HG02943 (cell line): ENCODE results near the gene EFNA5.

Experiments used
- ATAC-seq: cut with Tn5 transposase; IDR thresholded peaks from one replicate; pipeline ENCODE4 v1.9.1; 2021; ENCODE audit warnings: mild to moderate bottlenecking, low read depth, moderate library complexity; ENCODE audit not compliant: unreplicated experiment

EFNA5 gene

GRCh38 chr5:107607196-107607595 lies 63.5 kb downstream of the EFNA5 start:
- ATAC-seq = no peak

DNA sequence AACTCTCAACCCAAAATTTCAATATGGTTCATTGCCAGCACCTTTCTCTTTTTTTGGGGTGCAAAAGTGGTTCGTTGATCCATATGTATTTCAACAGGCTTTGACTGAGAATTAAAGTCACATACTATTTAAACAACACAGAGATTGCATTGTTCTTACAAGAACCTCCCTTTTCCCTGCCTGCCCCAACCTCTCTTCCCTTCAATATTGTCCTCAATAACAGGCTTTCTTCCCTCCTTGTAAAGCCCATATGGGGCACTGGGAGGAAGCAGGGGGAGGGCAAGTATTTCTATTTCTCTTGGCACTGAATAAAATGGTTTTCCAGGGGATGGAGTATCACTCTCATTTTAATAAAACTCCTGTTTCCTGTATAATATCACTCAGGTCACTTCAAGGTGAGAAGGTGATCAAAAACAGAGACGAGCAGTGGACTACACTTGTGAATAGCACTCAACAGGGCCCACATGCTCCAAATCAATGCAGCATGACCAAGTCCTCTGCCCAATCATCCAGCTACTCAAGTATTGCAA lies 65.1 kb downstream of the EFNA5 start:
- ATAC-seq = no peak

DNA sequence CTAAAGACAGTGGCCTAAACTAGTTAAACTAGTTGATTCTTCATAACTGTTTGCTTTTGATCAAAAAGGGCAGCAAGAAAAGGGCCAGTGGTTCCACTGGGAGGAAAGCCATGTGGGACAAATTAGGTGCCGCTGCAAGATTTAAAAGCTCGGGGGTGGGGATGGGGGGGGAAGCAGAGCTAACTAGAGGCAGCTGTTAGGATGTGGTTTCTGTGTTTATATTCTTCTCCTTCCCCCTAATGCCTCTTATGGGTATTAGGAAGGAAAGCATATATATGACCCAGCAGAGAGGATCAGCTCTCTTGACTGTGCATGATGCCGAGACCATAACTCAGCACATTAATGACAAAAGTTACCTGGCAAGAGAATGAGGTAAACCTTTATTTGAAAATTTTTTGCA lies 65.7 kb downstream of the EFNA5 start:
- ATAC-seq = no peak

- no peak for ATAC-seq
Measured at GRCh38 chr5:107604146-107604910, 66.4 kb downstream of the EFNA5 start.

DNA sequence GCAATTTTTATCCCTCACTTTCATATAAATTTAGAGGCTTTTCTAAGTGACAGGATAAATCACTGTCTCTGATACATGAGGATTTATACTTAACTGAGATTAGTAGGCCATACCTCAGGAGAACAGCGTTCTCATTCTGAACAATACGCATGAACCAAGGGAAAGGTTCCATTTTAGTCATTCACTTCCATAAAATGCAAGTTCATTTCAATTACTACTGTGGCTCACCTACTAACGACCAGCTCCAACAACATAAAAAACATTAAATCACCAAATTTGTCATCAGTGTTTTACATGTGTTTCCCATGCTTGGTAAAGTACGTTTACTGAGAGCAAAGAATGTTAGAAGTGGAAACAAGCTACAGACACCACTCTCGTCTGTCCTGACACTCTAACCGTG lies 67.4 kb downstream of the EFNA5 start:
- ATAC-seq = no peak

DNA sequence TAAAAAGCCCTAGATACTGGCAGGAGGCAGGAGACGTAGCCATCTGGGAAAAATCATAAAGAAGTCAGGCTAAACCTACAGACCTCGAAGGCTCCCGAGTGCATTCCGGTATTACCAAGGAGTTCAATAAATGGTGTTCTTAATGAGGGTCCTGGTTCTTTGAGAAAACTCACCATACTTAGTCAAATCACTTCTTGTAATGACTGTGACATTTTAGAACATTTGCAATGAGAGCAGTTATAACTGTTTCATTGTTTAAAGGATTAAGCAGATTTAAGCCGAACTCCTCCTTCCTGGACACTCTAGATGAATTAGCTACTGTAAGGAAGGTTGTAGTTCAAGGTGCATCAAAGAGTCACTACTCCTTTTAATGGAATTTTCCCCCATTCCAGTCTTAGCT lies 67.8 kb downstream of the EFNA5 start:
- ATAC-seq = no peak

GRCh38 chr5:107601076-107601475 lies 69.7 kb downstream of the EFNA5 start:
- no peak for ATAC-seq

- no peak for ATAC-seq
Measured at GRCh38 chr5:107598958-107599357, 71.8 kb downstream of the EFNA5 start.

DNA sequence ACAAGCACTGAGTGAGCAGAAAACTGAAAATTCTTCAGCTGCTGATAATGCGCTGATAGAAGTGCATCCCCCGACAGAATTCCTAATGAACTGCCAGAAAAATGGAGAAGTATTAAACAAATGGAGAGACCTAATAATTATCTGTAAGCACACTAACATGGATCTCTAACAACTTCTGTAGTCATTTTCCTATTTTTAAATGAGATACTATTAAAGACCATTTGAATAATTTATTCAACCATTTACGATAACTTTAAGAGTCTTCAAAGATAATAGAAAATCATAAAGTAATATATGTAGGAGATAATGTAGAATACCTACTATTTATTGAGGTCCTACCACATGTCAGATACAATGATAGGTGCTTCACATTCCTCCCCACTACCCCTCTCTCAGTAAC lies 72.9 kb downstream of the EFNA5 start:
- no peak for ATAC-seq

DNA sequence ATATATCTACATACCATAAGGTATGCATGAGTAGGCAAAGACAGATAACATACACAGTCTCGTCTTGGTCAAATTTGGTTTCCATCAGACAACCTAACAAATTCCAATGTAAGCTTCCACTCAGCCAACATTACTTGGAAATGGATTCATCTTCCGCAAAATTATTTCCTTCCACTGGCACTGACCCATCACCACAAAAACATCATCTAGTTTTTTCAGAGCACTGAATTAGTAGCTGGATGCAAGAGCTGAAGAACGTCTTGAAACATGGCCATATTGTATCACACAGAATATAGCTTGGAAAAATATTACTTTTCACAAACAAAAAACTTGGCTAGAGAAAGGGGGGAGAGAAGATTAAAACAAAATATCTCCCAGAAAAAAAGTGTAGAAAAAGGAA lies 73.5 kb downstream of the EFNA5 start:
- no peak for ATAC-seq

DNA sequence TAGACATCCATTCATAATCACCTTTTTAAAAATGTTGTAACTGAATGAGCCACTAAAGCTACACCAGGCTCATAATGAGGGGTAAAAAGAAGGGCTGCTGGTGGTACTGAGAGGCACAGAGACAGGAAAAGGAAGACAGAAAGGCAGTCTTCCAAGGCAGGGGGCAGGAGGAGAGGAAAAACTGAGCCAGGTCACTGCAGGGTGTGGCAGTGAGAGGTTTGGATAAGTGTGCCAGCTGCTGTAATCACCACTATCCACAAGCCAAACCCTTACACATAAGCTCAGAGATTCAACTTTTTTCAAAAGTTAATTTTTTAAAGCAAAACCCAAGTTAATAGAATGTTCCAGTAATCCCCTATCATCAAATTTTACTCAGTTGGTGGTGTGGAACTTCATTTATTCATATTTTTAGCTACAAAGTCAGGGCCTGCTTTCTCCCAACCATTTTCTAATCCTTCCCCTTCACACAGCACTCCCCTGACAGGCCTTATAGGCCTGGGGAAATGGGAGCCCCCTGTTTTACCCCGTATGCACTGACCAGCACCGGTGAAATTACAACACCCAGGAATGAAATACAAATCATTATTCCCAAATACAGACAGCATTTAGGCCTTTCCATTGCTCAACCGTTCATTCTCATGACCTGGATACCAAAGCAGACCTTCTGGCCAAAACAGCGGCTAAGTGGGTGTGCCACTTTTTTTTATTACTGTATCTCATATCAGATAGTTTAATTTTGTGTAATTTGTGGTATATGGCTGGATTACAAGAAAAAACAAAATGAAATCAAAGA lies 76.3 kb downstream of the EFNA5 start:
- ATAC-seq = no peak

DNA sequence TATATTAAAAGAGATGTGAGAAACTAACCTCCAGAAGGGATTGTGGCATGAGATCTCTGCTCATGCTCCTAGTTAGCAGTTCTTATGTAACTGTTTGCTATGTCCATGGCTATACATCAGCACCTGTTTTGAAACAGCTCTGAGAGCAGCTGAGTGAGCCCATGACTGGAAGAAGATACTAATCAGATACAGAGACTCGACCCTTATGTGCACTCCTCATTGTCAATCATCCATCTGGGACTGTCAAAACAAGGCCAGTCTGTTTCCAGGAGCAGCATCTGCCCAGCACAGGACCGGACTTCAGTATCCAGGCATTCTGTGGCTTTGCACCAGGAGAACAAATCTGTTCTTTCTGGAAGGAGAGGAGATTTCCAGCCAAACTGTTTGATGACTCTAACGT lies 77.7 kb downstream of the EFNA5 start:
- ATAC-seq = no peak

DNA sequence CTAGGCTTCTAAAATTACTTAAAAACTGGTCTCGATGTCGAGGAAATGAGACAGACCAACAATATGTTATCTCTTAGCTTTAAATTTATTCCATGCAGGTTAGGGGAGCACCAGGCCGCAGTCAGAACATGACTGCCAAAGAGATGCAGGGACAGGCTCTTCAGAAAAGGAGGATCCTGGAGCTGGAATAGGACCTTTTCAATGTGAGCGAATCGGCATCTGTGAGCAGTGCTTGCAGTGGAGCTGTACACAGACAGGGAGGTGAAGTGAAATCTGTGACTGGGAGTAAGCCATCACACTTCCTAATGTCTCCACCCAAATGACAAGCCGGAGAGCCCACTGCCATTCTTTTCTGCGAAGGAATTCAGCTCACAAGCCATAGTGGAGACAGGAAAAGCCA lies 78.2 kb downstream of the EFNA5 start:
- ATAC-seq = no peak

DNA sequence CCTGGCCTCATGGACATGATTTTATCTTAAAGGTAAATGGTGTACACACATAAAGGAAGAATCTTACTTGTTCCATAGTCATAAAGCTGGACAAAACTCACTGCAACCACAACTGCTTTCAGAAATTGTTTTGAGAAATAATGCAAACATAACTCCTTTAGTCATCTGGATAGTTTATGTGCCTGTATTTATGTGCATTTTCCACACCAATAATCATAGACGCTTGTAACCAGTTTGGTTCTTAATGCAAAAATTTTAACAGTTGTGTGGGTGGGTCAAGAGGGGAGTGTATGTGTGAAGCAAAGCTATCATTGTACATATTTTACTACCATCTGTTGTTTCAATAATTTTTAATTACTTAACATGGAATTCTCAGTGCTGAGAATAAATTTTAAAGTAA lies 80.1 kb downstream of the EFNA5 start:
- no peak for ATAC-seq

DNA sequence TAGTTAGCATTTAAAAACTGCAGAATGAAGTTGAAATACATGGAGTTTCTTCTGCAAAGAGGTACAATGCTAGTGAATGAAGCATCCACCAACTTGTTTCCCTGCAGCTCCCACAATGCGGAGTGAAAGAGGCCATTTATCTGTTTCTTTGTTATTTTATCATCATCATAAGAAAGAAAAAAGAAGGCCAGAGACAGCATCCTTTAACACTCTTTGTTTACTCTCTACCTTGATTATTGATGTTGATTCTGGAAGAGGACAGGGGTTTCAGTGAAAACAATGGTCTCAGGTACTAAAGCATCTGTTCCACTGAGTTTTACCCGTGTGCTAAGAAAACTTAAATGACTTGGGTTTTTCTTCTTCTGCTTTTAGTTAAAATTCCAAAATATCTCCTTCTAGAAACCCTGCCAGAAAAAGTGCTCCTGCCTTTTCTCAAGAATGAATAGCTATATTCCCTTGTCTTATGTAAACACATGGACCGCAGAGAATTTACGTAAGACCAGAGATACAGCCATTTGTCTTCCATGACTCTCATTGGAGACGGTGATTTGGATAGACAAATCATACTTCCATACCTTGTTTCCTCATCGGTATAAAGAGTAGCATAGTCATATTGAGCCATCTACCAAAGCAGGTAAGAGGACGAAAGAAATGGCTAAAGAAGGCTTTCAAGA lies 81.1 kb downstream of the EFNA5 start:
- ATAC-seq = no peak

DNA sequence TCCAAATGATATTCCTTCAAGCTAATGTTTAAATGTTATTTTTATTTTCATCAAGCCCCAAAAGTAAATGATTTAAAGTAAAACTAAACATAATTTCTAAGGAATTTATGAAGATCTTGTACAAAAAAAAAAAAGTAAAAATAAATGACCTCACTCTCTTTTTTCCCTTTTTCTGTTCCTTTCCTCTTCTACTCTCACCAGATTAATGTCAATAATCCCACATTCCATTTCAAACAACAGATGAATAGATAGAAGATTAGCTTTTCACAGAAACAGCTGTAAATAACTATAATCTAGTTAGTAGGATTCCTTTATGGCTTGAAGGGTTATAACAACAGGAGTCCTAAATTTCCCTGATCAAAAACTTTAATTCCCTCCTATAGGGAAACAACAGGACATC lies 88.1 kb downstream of the EFNA5 start:
- no peak for ATAC-seq

- no peak for ATAC-seq
Measured at GRCh38 chr5:107580889-107581820, 89.6 kb downstream of the EFNA5 start.

GRCh38 chr5:107578051-107578635 lies 92.6 kb downstream of the EFNA5 start:
- ATAC-seq = no peak

DNA sequence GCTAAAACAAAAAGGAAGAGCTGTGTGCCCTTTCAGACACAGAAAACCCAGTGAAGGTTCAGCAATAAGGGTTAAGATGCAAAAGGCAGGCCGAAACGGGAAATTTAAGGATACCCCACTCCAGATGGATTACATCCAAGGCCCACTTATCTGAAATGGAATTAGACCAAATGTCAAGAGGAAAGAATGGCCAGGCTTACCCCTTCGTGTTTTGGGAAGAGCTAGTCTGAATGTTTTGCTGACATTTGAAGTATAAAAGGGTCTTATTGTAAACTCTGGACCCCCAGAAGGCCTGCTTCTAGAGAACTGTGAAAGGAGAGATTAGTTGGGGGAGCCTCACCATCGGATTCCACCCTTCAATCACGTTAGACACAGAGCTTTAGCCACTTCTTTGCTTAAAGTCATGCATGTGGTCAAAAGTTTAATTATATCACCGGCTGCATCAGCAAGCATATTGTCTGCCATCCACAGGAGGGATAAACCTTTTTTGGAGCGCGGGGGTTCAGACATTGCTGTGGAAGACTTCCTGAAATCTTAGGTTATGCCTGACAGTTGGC lies 93.3 kb downstream of the EFNA5 start:
- ATAC-seq = no peak
